ENCODE data around the gene GLCCI1.

GLCCI1 gene

DNA sequence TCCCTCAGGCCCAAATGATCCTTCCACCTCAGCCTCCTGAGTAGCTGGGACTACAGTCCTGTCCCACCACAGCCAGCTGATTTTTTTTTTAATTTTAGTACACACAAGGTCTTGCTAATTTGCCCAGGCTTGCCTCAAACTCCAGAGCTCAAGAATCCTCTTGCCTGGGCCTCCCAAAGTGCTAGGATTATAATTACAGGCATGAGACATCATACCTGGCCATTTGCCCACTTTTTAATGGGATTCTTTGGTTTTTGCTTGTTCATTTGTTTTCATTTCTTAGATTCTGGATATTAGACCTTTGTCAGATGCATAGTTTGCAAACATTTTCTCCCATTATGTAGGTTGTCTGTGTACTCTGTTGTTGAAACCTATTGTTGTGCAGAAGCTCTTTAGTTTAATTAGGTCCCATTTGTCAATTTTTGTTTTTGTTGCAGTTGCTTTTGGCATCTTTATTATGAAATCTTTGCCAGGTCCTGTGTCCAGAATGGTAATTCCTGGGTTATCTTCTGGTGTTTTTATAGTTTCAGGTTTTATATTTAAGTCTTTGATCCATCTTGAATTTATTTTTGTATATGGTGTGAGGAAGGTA lies 95.2 kb downstream of the GLCCI1 start:
- H3K9me3 ChIP-seq (ENCODE audit: insufficient read depth, low read depth, low read length) = peaks cover 7% of the 10 kb centered on the region
- H3K36me3 ChIP-seq (ENCODE audit: insufficient read depth, low read length) = peaks cover 69% of the 10 kb centered on the region
- H3K9ac ChIP-seq (ENCODE audit: low read depth, low read length, poor library complexity, severe bottlenecking) = no peak overlapping the region
- peaks cover 12% of the 10 kb centered on the region for H4K20me1 ChIP-seq (ENCODE audit: insufficient read depth, low read length, poor library complexity, severe bottlenecking)
- H2AFZ ChIP-seq (ENCODE audit: low read length) = no peak overlapping the region
- no peaks in the 10 kb centered on the region for H3K4me1 ChIP-seq (ENCODE audit: insufficient read depth, low read length, poor library complexity, severe bottlenecking)
- no peaks in the 10 kb centered on the region for H3K27me3 ChIP-seq (ENCODE audit: insufficient read depth, low read length, poor library complexity, severe bottlenecking)
- peaks cover 3% of the 10 kb centered on the region; the same call in 1 of the 2 replicates for H3F3A ChIP-seq (ENCODE audit: low read depth)
- H3K79me2 ChIP-seq (ENCODE audit: insufficient read depth, low read length) = peaks cover 60% of the 10 kb centered on the region
- no peak overlapping the region for H3K4me2 ChIP-seq (ENCODE audit: low read depth, low read length, poor library complexity, severe bottlenecking)
- no peaks in the 10 kb centered on the region for H3K9me2 ChIP-seq (replicated peaks; ENCODE audit: low read depth, low read length)
- TF ChIP-seq EZH2phosphoT487 (IDR thresholded peaks at IDR 0.05; ENCODE audit: borderline replicate concordance) = no peak
- no peak for TF ChIP-seq CTCF (conservative IDR thresholded peaks at IDR 0.05; ENCODE audit: low read length)
- no peak overlapping the region for H3K4me3 ChIP-seq (ENCODE audit: low read length, poor library complexity, severe bottlenecking)

- Histone ChIP-seq H3K4me2 (ENCODE audit: low read depth, low read length, poor library complexity, severe bottlenecking) (no peak overlapping the region), H3K9me2 (replicated peaks; ENCODE audit: low read depth, low read length) (no peaks in the 10 kb centered on the region), H3K4me1 (ENCODE audit: insufficient read depth, low read length, poor library complexity, severe bottlenecking) (no peaks in the 10 kb centered on the region), H3K9me3 (ENCODE audit: insufficient read depth, low read depth, low read length) (peaks cover 7% of the 10 kb centered on the region), H4K20me1 (ENCODE audit: insufficient read depth, low read length, poor library complexity, severe bottlenecking) (peaks cover 16% of the 10 kb centered on the region), H3K79me2 (ENCODE audit: insufficient read depth, low read length) (peaks cover 68% of the 10 kb centered on the region), H3K36me3 (ENCODE audit: insufficient read depth, low read length) (peaks cover 68% of the 10 kb centered on the region), H3K4me3 (ENCODE audit: low read length, poor library complexity, severe bottlenecking) (no peak overlapping the region), H2AFZ (ENCODE audit: low read length) (no peak overlapping the region), H3K27me3 (ENCODE audit: insufficient read depth, low read length, poor library complexity, severe bottlenecking) (no peaks in the 10 kb centered on the region), H3F3A (ENCODE audit: low read depth) (no peaks in the 10 kb centered on the region), H3K9ac (ENCODE audit: low read depth, low read length, poor library complexity, severe bottlenecking) (no peak overlapping the region)
- TF ChIP-seq CTCF (conservative IDR thresholded peaks at IDR 0.05; ENCODE audit: low read length) (no peak), EZH2phosphoT487 (IDR thresholded peaks at IDR 0.05; ENCODE audit: borderline replicate concordance) (no peak)
These were observed 96.2 kb downstream of the GLCCI1 start for GRCh38 chr7:8064828-8065227.

- Histone ChIP-seq H3K36me3 (ENCODE audit: insufficient read depth, low read length) (peaks cover 68% of the 10 kb centered on the region), H3K79me2 (ENCODE audit: insufficient read depth, low read length) (peaks cover 68% of the 10 kb centered on the region), H3K9me2 (replicated peaks; ENCODE audit: low read depth, low read length) (no peaks in the 10 kb centered on the region)
These were observed 96.8 kb downstream of the GLCCI1 start for GRCh38 chr7:8065356-8065813.

More at GRCh38 chr7:8065356-8065813, 96.8 kb downstream of the GLCCI1 start:
- H3F3A ChIP-seq (ENCODE audit: low read depth) = no peaks in the 10 kb centered on the region
- H2AFZ ChIP-seq (ENCODE audit: low read length) = no peak overlapping the region
- peaks cover 7% of the 10 kb centered on the region for H3K9me3 ChIP-seq (ENCODE audit: insufficient read depth, low read depth, low read length)
- H4K20me1 ChIP-seq (ENCODE audit: insufficient read depth, low read length, poor library complexity, severe bottlenecking) = peaks cover 16% of the 10 kb centered on the region
- H3K27me3 ChIP-seq (ENCODE audit: insufficient read depth, low read length, poor library complexity, severe bottlenecking) = no peaks in the 10 kb centered on the region
- H3K4me1 ChIP-seq (ENCODE audit: insufficient read depth, low read length, poor library complexity, severe bottlenecking) = no peaks in the 10 kb centered on the region
- H3K4me2 ChIP-seq (ENCODE audit: low read depth, low read length, poor library complexity, severe bottlenecking) = no peak overlapping the region
- H3K9ac ChIP-seq (ENCODE audit: low read depth, low read length, poor library complexity, severe bottlenecking) = no peak overlapping the region
- no peak overlapping the region for H3K4me3 ChIP-seq (ENCODE audit: low read length, poor library complexity, severe bottlenecking)
- TF ChIP-seq EZH2phosphoT487 (IDR thresholded peaks at IDR 0.05; ENCODE audit: borderline replicate concordance) = no peak
- TF ChIP-seq CTCF (conservative IDR thresholded peaks at IDR 0.05; ENCODE audit: low read length) = no peak
